NOMO-1 treated with dmso at 0.1 percent for 144 hours (cell line): ENCODE measurements around the gene STK38L.
A peak's percentile ranks its signal among the peaks of the same experiment; 100 is the strongest.

Experiments
- DNase-seq: peaks from one replicate; lab custom pipeline; 2025; ENCODE audit not compliant: unreplicated experiment; lab: John Stamatoyannopoulos, UW

STK38L gene

GRCh38 chr12:27309995-27310315 is 65.9 kb downstream of the STK38L start:
- no peak for DNase-seq

DNA sequence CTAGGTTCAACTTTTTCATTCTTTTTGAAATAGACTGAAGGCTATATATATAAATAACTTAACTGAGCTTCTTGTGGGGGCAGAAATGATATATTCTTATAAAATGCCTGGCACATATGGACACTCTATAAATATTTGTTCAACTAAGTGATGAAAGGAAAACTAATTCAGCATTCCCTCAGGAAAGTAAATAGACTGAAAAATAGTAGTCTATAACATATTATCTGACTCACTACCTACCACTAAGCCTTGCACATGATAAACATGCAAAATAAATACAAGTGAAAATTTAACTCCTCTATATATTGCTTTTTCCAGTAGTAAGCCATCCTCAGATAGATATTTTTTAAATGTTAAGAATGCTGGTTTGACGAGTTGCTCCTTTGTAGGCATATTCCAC is 72.9 kb downstream of the STK38L start:
- DNase-seq, result no peak

DNA sequence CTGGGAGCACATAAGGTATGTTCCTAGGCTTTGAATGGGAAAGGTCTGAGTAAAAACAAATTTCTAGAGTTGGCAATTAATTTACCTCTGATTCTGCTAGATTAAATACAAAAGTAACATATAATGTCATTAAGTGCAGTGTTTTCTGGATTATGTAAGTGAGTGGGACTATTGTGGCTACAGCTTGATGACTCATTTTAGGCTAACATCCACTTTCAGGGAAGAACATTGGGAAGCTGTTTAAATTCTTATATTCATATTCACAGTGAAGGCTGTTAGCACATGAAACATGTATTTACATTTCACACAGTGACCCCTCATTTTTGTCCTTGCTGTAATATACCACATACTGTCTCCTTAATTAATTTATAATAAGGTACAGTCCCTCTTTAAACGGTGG is 75.3 kb downstream of the STK38L start:
- no peak for DNase-seq

DNA sequence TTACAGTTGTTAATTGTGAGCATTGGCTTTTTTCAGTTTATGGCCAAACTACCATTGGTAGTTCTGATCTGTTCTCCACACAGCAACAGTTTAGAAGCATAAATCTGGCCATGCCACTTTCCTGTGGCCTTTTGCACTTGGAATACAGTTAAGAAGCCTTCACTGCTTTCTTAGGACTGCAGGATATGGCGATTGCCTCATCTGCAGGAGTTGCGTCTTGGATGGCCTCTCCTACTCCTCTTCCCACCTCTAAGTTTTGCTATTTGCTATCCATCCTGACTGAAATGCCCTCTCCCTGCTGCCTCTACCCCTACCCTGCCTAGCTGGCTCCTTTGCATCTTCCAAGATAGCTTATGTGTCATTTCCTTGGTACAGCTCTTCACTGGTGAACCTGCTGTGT is 75.8 kb downstream of the STK38L start:
- DNase-seq, result no peak

- no peak for DNase-seq
Observed at GRCh38 chr12:27324530-27324929, 80.4 kb downstream of the STK38L start.

DNA sequence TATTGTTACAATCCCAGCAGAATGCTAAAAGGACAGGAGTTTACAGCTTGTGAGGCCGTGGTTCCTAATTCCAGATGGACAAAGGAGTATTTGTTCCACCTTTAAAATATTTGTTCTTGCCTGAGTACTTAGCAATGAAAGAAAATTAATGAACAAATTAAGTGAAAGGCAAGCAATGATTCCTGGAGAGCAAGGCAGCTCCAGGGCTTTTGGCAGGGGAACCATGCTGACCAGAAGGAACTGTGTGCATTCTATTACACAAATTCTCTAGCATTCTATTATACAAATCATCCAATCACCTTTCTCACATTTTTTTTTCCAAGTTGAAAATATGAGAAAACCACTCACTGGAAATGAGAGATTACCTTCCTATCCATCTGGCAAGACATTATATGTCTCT is 86.8 kb downstream of the STK38L start:
- no peak for DNase-seq

DNA sequence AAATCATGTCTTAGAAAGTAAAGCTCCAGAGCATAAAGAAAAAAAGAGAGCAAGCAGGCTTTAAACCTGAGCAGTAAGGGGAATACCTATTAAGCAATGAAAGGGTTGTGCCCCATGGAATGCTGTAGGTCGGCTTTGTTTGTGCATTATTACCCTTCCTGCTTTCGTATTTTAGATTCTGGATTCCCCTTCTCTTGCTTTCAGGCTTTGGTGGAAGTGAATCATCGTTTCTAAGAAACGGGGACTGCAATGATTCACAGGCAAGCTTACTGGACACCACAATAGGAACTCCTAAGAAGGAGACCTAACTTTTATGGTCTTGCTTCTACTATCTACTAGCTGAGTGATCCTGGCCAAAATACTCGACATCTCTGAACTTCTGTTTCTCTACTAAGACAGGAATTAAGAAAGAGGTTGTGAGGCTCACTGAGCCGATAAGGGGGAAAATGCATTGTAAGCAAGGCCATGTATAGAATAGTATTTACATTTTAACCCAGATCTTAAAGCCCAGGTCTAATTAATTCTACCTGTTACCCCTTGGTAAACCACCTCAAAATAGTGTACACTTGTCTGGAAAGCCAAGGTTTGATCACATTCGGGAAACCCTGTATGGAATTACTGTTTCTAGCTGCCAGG is 87.3 kb downstream of the STK38L start:
- DNase-seq, result peak; percentile 13

DNA sequence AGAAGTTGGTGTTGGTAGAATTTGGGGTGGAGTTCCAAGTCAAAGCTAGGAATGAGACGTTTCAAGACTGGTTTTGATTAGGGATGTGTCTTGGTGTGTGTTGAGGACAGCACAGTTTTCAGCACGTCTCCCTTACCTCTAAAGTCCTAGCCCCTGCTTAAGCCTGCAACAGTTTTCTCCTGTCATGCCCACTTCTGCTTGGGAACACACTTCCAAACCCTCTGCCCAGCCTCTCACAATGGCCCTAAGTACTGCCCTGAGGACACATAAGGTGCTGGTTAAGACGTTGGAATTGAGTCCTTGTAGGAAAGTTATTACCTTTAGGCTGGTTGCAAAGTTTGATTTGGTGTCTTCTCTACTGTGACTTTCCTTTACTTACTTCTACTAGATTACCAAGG is 87.8 kb downstream of the STK38L start:
- no peak for DNase-seq

DNA sequence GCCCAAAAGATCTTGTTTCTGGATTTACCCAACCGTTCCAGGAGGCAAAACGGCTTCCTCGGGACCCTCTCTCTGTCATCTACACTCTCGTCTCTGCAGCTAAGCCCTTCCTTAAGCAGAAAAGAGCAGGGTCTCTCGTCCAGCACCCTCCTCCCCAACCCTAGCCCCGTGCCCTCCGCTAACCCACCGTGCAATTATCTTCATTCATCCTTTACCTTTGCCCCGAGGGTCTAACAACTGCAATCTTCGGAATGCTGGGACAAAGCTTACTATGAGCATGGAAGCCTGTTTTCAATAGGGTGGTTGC is 88.3 kb downstream of the STK38L start:
- no peak for DNase-seq

DNA sequence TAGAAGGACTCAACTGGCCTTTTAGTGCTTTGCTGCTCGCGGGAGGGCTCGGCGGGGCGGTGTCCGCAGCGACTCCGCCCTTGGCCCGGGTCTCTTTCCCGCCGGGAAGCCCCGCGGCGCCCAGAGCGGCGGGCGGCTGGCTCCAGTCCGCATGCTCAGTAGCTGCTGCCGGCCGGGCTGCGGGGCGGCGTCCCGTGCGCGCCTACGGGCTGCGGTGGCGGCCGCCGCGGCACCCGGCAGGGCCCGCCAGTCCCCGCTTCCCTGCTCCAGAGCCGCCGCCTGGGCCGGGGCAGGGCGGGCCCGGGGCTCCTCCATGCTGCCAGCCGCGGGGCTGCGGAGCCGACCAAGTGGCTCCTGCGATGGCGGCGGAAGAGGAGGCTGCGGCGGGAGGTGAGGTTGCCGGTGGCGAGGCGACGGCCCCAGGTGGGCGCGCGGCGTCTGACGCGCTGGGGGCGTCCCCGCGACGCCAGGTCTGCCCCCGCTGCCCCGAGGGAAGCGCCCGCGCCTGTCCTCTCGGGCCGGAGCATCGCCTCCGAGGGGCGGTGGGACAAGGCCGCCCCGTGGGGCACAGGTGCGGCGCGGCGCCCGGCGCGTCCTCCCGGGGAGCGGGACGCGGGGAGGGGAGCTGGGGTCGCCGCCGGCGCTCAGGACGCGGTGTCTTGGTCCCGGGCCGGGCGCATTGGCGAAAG is 88.8 kb downstream of the STK38L start, which contains the start of gene BMAL2:
Gene BMAL2 (plus strand): TSS at position 123 of the 689 bp plus-strand sequence. CDS start 237 bp downstream, at position 360.
- DNase-seq, result no peak

DNA sequence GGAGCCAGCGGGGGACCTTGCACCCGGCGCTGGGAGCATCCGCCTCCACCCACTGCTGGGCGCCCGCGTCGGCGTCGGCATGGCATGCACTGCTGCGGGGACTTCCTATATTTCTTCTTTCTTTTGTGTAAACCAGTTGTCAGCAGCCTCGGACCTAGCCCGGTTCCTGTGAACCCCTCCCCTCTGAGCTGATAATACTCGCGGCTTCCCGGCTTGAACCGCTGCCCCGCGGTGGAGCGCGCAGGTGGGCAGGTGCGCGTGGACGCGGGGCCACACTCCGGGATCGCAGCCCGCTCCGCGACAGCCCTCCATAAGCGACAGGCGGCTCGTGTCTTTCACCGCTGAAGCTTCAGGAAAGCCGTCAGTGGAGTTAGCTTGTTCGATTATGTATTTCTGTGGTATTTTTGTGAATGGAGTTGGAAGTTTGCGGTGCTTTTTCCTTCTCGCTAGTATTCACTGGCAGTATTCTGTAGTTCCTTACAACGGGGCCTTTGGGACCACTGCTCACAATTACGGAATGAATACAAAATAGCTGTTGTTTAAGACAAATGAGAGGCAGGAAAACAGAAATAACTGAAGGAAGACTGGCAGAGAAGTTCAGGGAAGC is 89.4 kb downstream of the STK38L start:
- DNase-seq, result peak; percentile 26

DNA sequence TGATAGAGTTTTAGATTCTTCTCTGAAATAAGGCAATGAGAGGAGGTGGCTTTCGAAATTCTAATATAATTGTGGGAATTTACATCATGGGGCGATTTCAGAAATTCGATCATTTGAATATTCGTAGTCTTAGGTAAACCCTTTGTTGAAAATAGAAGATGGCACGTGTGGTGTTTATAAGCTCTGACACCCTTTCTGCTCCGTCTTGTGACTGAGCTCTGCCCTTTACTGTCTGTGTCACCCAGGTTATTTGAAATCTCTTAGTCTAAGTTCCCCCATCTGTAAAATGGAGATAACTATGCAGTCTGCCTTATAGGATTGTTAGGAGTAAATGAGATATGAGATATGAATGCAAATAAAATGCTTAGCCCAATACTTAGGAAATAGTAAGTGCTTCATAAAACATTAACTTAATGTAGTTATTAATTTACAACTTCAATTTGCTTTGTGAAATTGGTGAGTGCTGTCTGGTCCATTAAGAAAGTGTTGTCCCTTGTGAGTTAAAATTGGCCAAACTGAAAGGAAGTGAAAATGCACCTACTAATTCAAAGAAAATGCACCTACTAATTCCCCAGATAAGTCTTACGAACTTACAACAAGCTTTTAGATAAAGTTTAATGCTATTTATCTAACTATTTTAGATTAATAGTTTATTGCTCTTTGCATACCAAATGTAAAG is 90.1 kb downstream of the STK38L start:
- no peak for DNase-seq

DNA sequence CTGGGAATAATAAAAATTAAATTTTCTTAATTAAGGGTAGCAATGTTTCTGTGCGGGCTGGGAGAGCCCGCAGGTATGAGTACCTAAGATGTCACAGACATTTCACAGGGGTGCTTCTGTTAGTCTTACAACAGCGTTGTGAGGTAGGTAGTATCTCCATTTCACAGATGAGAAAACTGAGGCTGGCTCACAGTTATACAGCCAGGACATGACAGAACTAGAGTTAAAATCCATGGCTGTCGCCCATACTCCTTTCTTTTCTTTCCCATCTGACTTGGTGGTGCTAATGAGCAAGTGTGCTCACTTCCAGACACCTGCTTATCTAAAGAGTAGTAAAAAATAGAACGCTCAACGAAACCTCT is 90.6 kb downstream of the STK38L start:
- DNase-seq, result no peak

GRCh38 chr12:27335364-27336281 is 91.5 kb downstream of the STK38L start:
- DNase-seq, result no peak

DNA sequence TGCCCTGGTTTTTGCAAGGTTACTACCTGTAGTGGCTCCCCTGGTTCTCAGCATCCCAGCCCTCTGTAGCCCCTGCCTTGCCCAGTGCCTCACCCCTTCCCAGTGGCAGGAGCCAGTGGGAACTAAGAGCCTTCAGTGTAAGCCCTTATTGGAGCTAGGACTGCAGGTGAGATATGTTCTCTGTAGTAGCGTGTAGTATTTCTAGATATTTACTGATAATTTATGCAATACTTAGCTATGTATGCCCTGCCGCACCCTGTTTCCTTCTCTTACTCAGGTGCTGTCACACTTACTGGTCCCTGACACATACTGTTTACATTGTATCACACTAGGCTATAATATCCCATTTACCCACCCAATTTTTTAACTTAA is 92.2 kb downstream of the STK38L start:
- DNase-seq, result no peak

DNA sequence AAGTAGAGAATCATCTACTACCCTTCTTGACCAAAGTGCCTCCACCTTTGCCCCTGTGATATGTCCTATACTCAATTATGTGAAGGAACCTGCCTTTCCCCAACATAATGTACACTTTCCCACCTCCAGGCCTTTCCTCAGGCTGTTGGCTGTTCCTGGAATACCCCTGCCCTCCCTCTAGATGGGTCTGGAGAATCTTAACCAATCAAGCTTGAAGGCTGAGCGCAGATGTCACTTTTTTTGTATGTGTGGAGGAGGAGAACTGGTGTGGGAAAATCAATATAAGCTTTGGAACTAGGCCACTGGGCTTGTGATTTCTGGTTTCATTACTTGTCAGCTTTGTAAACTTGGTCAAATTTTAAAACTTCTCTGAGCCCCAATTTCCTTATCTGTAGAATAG is 93.3 kb downstream of the STK38L start:
- no peak for DNase-seq

GRCh38 chr12:27338473-27338872 is 94.4 kb downstream of the STK38L start:
- no peak for DNase-seq

- no peak for DNase-seq
Observed at GRCh38 chr12:27340971-27341370, 96.9 kb downstream of the STK38L start.

- no peak for DNase-seq
Observed at GRCh38 chr12:27342536-27342935, 98.5 kb downstream of the STK38L start.

GRCh38 chr12:27343255-27344000 is 99.3 kb downstream of the STK38L start:
- DNase-seq, result no peak

- DNase-seq, result no peak
Observed at GRCh38 chr12:27344246-27344645, 100.2 kb downstream of the STK38L start.
